Measurements from ENCODE around the gene IGFL3. TPM values are rescaled to one million over a fixed set of nuclear protein-coding genes. Genes with fewer than 3 reads are reported as not detected.

Gene IGFL3
- total RNA-seq, 4 donors from 2014 or later, result not detected

GRCh38 chr19:46133777-46134241, 9.3 kb upstream of the IGFL3 start:
- TF ChIP-seq CTCF (IDR thresholded peaks at IDR 0.05; ENCODE audit: low read depth), result no peak

- TF ChIP-seq CTCF (IDR thresholded peaks at IDR 0.05; ENCODE audit: low read depth), result no peak
Measured at GRCh38 chr19:46133101-46133627, 8.7 kb upstream of the IGFL3 start.

- TF ChIP-seq CTCF (IDR thresholded peaks at IDR 0.05; ENCODE audit: low read depth), result no peak
Measured at GRCh38 chr19:46132508-46133100, 8.1 kb upstream of the IGFL3 start.

- TF ChIP-seq CTCF (IDR thresholded peaks at IDR 0.05; ENCODE audit: low read depth), result no peak
Measured at GRCh38 chr19:46131485-46132143, 7.1 kb upstream of the IGFL3 start.

- no peak for TF ChIP-seq CTCF (IDR thresholded peaks at IDR 0.05; ENCODE audit: low read depth)
Measured at GRCh38 chr19:46126086-46126580, 1.6 kb upstream of the IGFL3 start.

GRCh38 chr19:46125447-46125846, 959 bp upstream of the IGFL3 start:
- TF ChIP-seq CTCF (IDR thresholded peaks at IDR 0.05; ENCODE audit: low read depth), result no peak

- TF ChIP-seq CTCF (IDR thresholded peaks at IDR 0.05; ENCODE audit: low read depth), result no peak
Measured at GRCh38 chr19:46118136-46118535, 6.4 kb downstream of the IGFL3 start.
